Upper lobe of left lung (tissue), 4 donors: ENCODE results near the gene IL37.

Experiments
- CTCF ChIP-seq, 6 experiments: fragments of 450-650 bp in 4 of 6; fragments of 200-600 bp in 2 of 6; sonication (generic) in 2 of 6; IDR thresholded peaks; one replicate each; pipeline ENCODE4 v1.5.1; 2016 to 2019; ENCODE audit warnings: antibody characterized with exemption in 6 of 6
- EP300 ChIP-seq, 4 donors: sonication (generic); formaldehyde crosslinking; IDR thresholded peaks; one replicate each; pipeline ENCODE4 v1.5.1; 2017; ENCODE audit warnings: antibody characterized with exemption in 4 of 4, control low read depth in 2 of 4
- POLR2A ChIP-seq, 4 donors: fragments of 450-650 bp; IDR thresholded peaks; one replicate each; pipeline ENCODE4 v1.5.1; 2016 to 2017; ENCODE audit warnings: antibody characterized with exemption in 4 of 4, mild to moderate bottlenecking in 2 of 4
- POLR2AphosphoS5 ChIP-seq, 2 donors: sonication (generic); formaldehyde crosslinking; IDR thresholded peaks; one replicate each; pipeline ENCODE4 v1.5.1; 2017; ENCODE audit warnings: antibody characterized with exemption in 2 of 2

DNA sequence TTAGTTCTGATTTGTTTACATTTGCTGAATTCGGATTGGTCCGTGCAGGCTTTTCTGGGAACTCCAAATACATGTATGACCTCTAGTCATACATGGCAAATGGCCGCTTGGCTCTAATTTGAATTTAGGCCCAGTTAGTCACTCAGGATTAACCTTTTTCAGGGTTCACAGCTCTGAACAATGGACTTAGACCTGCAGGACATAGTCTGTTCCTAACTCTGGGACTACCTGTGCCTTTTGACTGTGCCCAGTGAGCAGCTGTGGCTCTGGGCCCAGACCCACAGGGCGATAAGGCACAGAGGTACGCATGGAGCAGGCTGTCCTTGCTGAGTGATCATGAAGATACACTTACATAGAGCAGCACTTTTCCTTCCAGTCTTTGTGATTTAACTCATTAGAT, 28.5 kb downstream of the IL37 start:
- no peak for TF ChIP-seq CTCF (IDR thresholded peaks at IDR 0.05)
- TF ChIP-seq POLR2A (IDR thresholded peaks at IDR 0.05): no peak
- no peak for TF ChIP-seq EP300 (IDR thresholded peaks at IDR 0.05)
- no peak for TF ChIP-seq POLR2AphosphoS5 (IDR thresholded peaks at IDR 0.05)
